Suprapubic skin (tissue), 3 donors: ENCODE results near the gene AAK1.

Experiments
- POLR2AphosphoS5 ChIP-seq, 3 donors: sonication (generic); formaldehyde crosslinking; IDR thresholded peaks; one replicate each; pipeline ENCODE4 v1.6.1; 2017; ENCODE audit warnings: antibody characterized with exemption in 3 of 3
- TF ChIP-seq, protein P1 (sequence below), 2 donors: fragments of 200-600 bp in 1 of 2; fragments of 450-650 bp in 1 of 2; sonication (generic) in 1 of 2; IDR thresholded peaks; one replicate each; pipeline ENCODE4 v1.5.1; 2016 to 2019; ENCODE audit warnings: antibody characterized with exemption in 2 of 2, mild to moderate bottlenecking in 1 of 2, moderate library complexity in 1 of 2

- TF ChIP-seq, protein P1, sequence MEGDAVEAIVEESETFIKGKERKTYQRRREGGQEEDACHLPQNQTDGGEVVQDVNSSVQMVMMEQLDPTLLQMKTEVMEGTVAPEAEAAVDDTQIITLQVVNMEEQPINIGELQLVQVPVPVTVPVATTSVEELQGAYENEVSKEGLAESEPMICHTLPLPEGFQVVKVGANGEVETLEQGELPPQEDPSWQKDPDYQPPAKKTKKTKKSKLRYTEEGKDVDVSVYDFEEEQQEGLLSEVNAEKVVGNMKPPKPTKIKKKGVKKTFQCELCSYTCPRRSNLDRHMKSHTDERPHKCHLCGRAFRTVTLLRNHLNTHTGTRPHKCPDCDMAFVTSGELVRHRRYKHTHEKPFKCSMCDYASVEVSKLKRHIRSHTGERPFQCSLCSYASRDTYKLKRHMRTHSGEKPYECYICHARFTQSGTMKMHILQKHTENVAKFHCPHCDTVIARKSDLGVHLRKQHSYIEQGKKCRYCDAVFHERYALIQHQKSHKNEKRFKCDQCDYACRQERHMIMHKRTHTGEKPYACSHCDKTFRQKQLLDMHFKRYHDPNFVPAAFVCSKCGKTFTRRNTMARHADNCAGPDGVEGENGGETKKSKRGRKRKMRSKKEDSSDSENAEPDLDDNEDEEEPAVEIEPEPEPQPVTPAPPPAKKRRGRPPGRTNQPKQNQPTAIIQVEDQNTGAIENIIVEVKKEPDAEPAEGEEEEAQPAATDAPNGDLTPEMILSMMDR (IDR thresholded peaks at IDR 0.05) = no peak
- no peak for TF ChIP-seq POLR2AphosphoS5 (IDR thresholded peaks at IDR 0.05)
These were observed 129.1 kb downstream of the AAK1 start for GRCh38 chr2:69514406-69514805.
